Left lung (tissue), 10 donors: ENCODE data around the gene LINGO1. TPM values are rescaled to one million over a fixed set of nuclear protein-coding genes. Genes with fewer than 3 reads are reported as not detected.

Experiments
- ATAC-seq: fragments of 200-7000 bp; cut with Tn5 transposase; one replicate; pipeline ENCODE4 v1.9.1; 2020; ENCODE audit warnings: moderate library complexity
- DNase-seq, 4 donors: peaks; one replicate each; pipeline ENCODE4 v3.0.0-alpha.2; 2013 to 2020
- H3K27ac ChIP-seq, 2 donors: fragments of 200-600 bp; sonication (generic) in 1 of 2; one replicate each; pipeline versions ENCODE4 v1.5.0 to v1.8.0; 2020 to 2021
- H3K27me3 ChIP-seq, 2 donors: fragments of 200-600 bp; sonication (generic) in 1 of 2; one replicate each; pipeline versions ENCODE4 v1.5.0 to v1.8.0; 2020 to 2021
- H3K36me3 ChIP-seq, 2 donors: fragments of 200-600 bp; sonication (generic) in 1 of 2; one replicate each; pipeline versions ENCODE4 v1.5.0 to v1.8.0; 2020 to 2021
- H3K4me1 ChIP-seq, 2 donors: fragments of 200-600 bp; one replicate each; pipeline ENCODE4 v1.8.0; 2021
- H3K4me3 ChIP-seq, 2 donors: fragments of 200-600 bp; sonication (generic) in 1 of 2; one replicate each; pipeline versions ENCODE4 v1.5.0 to v1.8.0; 2020 to 2021; ENCODE audit warnings: mild to moderate bottlenecking in 1 of 2
- H3K9me3 ChIP-seq, 2 donors: fragments of 200-600 bp; sonication (generic) in 1 of 2; one replicate each; pipeline versions ENCODE4 v1.5.0 to v1.8.0; 2020 to 2021
- CTCF ChIP-seq, 2 donors: fragments of 200-600 bp; sonication (generic) in 1 of 2; IDR thresholded peaks; one replicate each; pipeline versions ENCODE4 v1.5.0 to v1.8.0; 2021; ENCODE audit warnings: antibody characterized with exemption in 2 of 2
- intact Hi-C, 2 donors: fragments of 100-400 bp; cut with DNase I; formaldehyde crosslinking; loops; one replicate each; pipeline versions ENCODE4 v1.11.2 to v1.14.2; 2022
- polyA plus RNA-seq, 6 donors: library from polyadenylated mRNA; unstranded; fragments of 120-200 nt; gene quantifications; one replicate each; pipeline ENCODE4 v1.2.1, GENCODE V29; 2013; ENCODE audit not compliant: insufficient read length in 6 of 6
- total RNA-seq, 2 donors: library from RNA; stranded (reverse); fragmentation: NEBNext Ultra II Directional; extraction: Animal tissue kit (Norgen Biotek cat#: 25700); gene quantifications; one replicate each; pipeline ENCODE4 v1.2.1, GENCODE V29; 2021
- donor health status: DM: no; HTN: yes; CAD: no.
- donor health status: DM: no; HTN: no; CAD: no.

The LINGO1 gene
- total and polyA plus RNA-seq, 8 donors, result 0.99 to 19.6 (median 14.1) TPM

GRCh38 chr15:77625376-77625775 is 7.3 kb downstream of the LINGO1 start:
- no peak for TF ChIP-seq CTCF (IDR thresholded peaks at IDR 0.05)
- no peaks in the 10 kb centered on the region for H3K4me1 ChIP-seq
- no peak overlapping the region for H3K4me3 ChIP-seq
- no peaks in the 10 kb centered on the region for H3K9me3 ChIP-seq
- ATAC-seq (no peak), DNase-seq (no peak)
- intact Hi-C loops, result no loop called here
- peaks cover under 1 to 19% of the 10 kb centered on the region in 2 donors for H3K27me3 ChIP-seq
- H3K36me3 ChIP-seq, result no peaks in the 10 kb centered on the region
- H3K27ac ChIP-seq, result no peak overlapping the region

GRCh38 chr15:77624868-77625267 is 7.8 kb downstream of the LINGO1 start:
- H3K9me3 ChIP-seq, result no peaks in the 10 kb centered on the region
- TF ChIP-seq CTCF (IDR thresholded peaks at IDR 0.05), result no peak
- no peaks in the 10 kb centered on the region for H3K4me1 ChIP-seq
- DNase-seq (no peak), ATAC-seq (no peak)
- no peak overlapping the region for H3K27ac ChIP-seq
- no peaks in the 10 kb centered on the region for H3K36me3 ChIP-seq
- intact Hi-C loops, result no loop called here
- peaks cover 0 to 16% of the 10 kb centered on the region in 2 donors for H3K27me3 ChIP-seq
- no peak overlapping the region for H3K4me3 ChIP-seq

- H3K4me1 ChIP-seq, result no peaks in the 10 kb centered on the region
- H3K36me3 ChIP-seq, result no peaks in the 10 kb centered on the region
- ATAC-seq (no peak), DNase-seq (no peak)
- no peak overlapping the region for H3K27ac ChIP-seq
- H3K9me3 ChIP-seq, result no peaks in the 10 kb centered on the region
- no peak overlapping the region for H3K4me3 ChIP-seq
- peaks cover 0 to 9% of the 10 kb centered on the region in 2 donors for H3K27me3 ChIP-seq
- TF ChIP-seq CTCF (IDR thresholded peaks at IDR 0.05), result no peak
- intact Hi-C loops, result no loop called here
These were observed 8.8 kb downstream of the LINGO1 start for GRCh38 chr15:77623755-77624524.

GRCh38 chr15:77622934-77623754 is 9.6 kb downstream of the LINGO1 start:
- TF ChIP-seq CTCF (IDR thresholded peaks at IDR 0.05), result no peak
- intact Hi-C loops, result no loop called here
- DNase-seq (no peak), ATAC-seq (peak; percentile 25)
- H3K9me3 ChIP-seq, result no peaks in the 10 kb centered on the region
- H3K27ac ChIP-seq, result no peak overlapping the region
- peaks cover 0 to 8% of the 10 kb centered on the region in 2 donors for H3K27me3 ChIP-seq
- H3K4me1 ChIP-seq, result no peaks in the 10 kb centered on the region
- no peak overlapping the region for H3K4me3 ChIP-seq
- no peaks in the 10 kb centered on the region for H3K36me3 ChIP-seq
